AG09319 (cell line): ENCODE results near the gene PDE4B.

Experiments
- DNase-seq: peaks from one replicate; pipeline ENCODE4 v3.0.0-alpha.2; 2010; ENCODE audit warnings: low read depth; ENCODE audit errors: extremely low read depth
- TF ChIP-seq, protein P1 (sequence below): IDR thresholded peaks from 2 replicates; pipeline ENCODE4 v1.5.1; 2011; ENCODE audit warnings: low read depth, mild to moderate bottlenecking, inconsistent platforms, low read length, moderate library complexity

Gene PDE4B

DNA sequence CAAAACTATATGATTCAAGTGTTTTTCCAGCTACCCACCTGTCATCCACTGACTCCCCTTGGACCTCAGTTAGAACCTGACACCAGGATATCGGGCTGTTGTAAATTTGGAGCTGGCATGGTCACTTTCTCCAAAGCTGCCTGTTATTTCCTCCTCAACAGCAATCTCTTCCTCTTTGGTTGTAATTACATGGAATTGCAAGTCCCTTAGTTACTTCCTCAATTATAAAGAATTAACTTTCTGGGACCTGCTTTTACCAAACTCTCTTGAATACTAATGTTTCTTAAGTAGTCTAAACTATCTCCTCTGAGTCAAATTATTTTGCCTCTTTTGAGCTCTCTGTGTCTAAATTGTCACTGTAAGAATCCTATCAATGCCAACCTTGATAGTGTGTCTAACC, 590.9 kb downstream of the PDE4B start:
- TF ChIP-seq, protein P1, sequence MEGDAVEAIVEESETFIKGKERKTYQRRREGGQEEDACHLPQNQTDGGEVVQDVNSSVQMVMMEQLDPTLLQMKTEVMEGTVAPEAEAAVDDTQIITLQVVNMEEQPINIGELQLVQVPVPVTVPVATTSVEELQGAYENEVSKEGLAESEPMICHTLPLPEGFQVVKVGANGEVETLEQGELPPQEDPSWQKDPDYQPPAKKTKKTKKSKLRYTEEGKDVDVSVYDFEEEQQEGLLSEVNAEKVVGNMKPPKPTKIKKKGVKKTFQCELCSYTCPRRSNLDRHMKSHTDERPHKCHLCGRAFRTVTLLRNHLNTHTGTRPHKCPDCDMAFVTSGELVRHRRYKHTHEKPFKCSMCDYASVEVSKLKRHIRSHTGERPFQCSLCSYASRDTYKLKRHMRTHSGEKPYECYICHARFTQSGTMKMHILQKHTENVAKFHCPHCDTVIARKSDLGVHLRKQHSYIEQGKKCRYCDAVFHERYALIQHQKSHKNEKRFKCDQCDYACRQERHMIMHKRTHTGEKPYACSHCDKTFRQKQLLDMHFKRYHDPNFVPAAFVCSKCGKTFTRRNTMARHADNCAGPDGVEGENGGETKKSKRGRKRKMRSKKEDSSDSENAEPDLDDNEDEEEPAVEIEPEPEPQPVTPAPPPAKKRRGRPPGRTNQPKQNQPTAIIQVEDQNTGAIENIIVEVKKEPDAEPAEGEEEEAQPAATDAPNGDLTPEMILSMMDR, result no peak
- no peak for DNase-seq

DNA sequence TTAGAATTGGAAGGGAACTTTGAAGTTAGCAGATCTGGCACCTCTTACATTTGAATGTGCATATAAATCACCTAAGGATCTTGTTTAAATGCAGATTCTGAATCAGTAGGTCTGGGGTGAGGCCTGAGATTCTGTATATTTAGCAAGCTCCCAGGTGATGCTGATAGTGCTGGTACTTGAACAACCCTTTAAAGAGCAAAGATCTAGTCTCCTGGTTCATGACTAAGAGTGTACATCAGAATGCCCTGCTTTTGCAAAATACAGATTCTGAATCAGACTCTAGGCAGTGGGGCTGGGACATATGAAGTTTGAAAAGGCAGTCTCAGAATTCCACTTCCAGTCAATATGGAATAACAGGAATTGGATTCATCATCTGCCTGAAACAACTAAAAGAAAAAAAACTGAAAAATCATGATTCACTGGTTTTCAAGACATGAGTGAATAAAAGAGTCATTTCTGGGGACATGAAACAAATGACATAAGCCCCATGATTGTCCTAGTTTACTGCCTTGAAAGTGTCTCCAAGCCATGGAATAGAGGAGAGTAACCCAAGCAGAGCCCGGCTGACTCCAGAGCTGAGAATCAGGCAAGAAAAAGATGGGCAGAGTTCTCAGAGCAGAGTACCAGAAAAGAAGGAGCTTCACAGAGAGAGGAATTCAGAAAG, 591.7 kb downstream of the PDE4B start:
- no peak for DNase-seq
- TF ChIP-seq, protein P1, result no peak

DNA sequence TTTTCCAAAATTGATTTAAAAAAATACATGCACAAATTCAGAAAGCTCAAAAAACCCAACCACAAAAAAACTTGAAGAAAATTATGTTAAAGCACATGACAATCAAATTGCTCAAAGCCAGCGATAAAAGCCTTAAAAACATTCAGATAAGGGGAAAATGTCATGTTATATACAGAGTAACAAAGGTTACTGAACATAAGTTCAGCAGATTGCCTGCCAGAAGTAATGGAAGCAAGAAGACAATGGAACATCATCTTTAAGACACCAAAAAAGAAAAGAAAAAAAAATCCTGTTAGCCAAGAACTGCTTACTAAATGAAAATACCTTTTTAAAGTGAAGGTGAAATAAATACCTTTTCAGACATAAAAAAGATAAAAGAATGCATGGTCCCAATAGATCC, 594.0 kb downstream of the PDE4B start:
- TF ChIP-seq, protein P1, result no peak
- DNase-seq, result no peak

DNA sequence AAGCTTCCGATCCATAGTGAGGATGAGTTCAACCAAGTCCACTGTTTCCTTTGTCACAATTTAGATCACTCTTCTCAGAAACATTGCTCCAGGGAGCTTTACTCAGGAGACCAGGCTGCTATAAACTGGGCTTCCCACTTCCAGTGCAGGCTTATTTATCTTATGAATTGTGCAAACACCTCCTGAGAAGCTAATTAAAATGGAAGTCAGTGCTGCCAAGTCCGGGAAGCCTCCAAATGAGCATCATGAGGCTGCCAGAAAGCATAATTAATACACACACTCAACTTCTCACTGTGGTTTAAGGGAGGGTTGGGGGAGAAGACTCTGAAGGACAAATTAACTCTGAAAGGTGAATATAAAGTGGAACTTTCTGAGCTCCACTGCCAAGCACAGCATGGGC, 596.2 kb downstream of the PDE4B start:
- TF ChIP-seq, protein P1, result no peak
- no peak for DNase-seq

DNA sequence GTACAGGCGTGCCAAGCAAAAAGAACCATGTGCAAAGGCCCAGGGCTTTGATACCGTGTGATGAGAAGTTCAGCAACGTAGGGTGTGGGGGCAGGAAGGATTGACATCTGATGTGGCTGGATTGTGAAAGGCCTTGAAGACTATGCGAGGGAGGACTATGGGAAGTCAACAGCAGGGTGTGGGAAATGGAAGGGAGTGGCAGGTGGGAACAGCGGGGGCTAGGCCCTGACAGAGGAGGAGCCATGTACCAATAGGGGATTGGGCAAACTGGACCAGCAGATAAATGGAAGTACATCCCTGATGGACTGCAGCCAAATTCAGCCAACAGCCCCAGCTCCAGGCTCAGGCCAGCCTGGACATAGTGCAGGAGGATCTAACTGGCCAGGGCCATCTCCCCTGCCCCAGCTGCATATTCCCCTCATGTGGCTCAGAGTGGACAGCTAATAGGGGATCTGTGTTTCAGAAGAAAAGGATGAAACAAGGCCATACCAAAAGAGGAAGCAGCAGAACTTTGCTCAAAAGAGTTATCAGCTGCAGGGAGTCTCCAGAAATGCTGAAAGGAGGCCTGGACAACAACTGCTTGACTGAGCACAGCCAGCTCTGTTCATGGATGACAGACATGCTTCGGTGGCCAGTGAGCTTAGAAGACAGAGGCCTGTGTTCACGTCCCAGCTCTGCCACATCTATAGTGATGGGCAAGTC, 601.0 kb downstream of the PDE4B start:
- DNase-seq, result no peak

DNA sequence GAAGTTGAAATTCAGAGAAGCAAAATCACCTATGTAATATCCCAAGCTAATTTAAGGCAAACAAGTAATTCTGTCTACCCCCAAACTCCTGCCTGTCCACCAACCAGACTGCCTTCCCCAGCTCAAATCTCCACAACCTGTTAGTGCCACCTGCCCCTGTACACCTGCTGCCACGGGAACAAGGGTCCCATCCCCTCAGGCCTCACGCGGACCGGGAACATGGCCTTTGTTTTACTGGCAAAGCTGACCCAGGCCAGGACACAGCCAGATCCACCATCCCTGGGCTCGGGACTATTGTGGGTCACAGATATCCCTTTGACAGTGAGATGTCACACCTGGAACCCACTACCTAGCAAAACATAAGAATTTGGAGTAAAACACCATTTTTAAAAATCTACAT, 601.9 kb downstream of the PDE4B start:
- DNase-seq, result no peak
- TF ChIP-seq, protein P1, result no peak

More for the DNA sequence above, 601.0 kb downstream of the PDE4B start:
- TF ChIP-seq, protein P1, result no peak

DNA sequence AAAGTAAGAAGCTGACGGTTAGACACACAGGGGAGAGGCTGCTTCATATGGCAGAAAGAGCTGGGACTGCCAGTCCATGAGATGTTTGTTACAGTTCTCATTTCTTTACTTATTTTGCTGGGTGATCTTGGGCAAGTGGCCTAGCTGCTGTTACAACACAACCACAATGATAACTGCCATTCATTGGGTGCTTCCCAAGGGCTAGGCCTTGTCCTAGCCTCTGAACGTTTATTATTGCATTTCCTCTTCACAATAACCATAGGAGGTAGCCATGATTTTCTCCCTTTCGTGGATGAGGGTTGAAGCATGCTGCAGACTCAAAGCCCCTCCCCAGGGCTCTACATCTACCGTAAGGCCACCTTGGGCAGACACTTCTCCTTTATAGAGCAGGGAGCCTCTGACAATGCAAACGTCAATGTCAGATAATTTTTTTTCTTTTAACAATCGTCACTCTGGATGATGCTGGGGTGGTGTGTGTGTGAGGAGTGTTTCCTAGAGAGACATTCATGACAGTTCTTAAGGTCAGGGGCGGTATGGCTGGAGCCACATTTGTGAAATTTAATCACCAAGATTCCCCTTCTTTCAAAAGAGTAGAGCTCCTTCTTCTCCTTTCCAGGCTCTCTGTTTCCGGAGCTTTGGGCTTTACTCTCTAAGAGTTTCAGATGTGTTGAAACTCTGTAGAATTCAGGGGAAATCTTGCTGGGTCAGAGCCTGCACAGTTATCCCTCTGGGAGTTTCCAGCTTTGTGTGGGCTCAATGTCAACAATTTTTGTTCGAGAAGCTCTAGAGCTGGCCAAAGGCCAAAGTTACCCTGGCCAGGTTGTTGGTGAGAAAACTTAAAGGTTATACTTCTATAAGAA, 602.7 kb downstream of the PDE4B start:
- TF ChIP-seq, protein P1, result no peak
- no peak for DNase-seq
